B cell (primary cell): Measurements from ENCODE around the gene NKG7. TPM values are rescaled to one million over a fixed set of nuclear protein-coding genes. Genes with fewer than 3 reads are reported as not detected.
"Not testable (repeated sequence)": the region's sequence is repeated elsewhere in the genome, so short reads cannot be mapped to it uniquely, and the experiment has no call there.

ENCODE experiments used
- ATAC-seq: fragments of 200-7000 bp; cut with Tn5 transposase; one replicate; pipeline ENCODE4 v1.10.0; 2021; ENCODE audit warnings: low read depth, mild to moderate bottlenecking, moderate number of reproducible peaks, moderate library complexity
- CTCF ChIA-PET: fragments of 350-600 bp; sonication (Branson Sonifier 250); formaldehyde crosslinking; loops from one replicate; lab custom pipeline; 2021; ENCODE audit warnings: antibody characterized with exemption, inconsistent platforms; lab: Charles Lee
- POLR2A ChIA-PET: fragments of 350-600 bp; sonication (Branson Sonifier 250); formaldehyde crosslinking; loops from one replicate; lab custom pipeline; 2021; ENCODE audit warnings: antibody characterized with exemption; lab: Charles Lee
- DNase-seq: peaks from one replicate; pipeline ENCODE4 v3.0.0; 2013
- H2AFZ ChIP-seq: 2 replicates; pipeline ENCODE4 v1.6.1; 2012; ENCODE audit warnings: mild to moderate bottlenecking, low read depth, low read length; ENCODE audit not compliant: insufficient read depth, poor library complexity, severe bottlenecking
- H3K27ac ChIP-seq, 2 donors: 1 replicate in 1 of 2; 2 replicates in 1 of 2; pipeline ENCODE4 v1.5.1; 2012 to 2013; ENCODE audit warnings: low read length in 2 of 2, mild to moderate bottlenecking in 2 of 2, moderate library complexity in 1 of 2
- H3K27me3 ChIP-seq, 4 experiments: fragments of 200-600 bp in 1 of 4; sonication (generic) in 1 of 4; replicated peaks in 1 of 4; 1 replicate in 2 of 4; 2 replicates in 2 of 4; pipeline versions ENCODE4 v1.6.1 to v1.7.0; 2013 to 2016; ENCODE audit warnings: low read length in 3 of 4, mild to moderate bottlenecking in 2 of 4, mixed read lengths in 1 of 4, moderate library complexity in 1 of 4; ENCODE audit not compliant: insufficient read depth in 4 of 4, control insufficient read depth in 3 of 4; ENCODE audit errors: control extremely low read depth in 1 of 4
- H3K36me3 ChIP-seq, 2 experiments: replicated peaks in 1 of 2; 1 replicate in 1 of 2; 2 replicates in 1 of 2; pipeline versions ENCODE4 v1.6.1 to v1.7.1; 2013; ENCODE audit warnings: low read length in 1 of 2; ENCODE audit not compliant: insufficient read depth in 2 of 2, control insufficient read depth in 1 of 2; ENCODE audit errors: control extremely low read depth in 1 of 2, extremely low read depth in 1 of 2
- H3K4me1 ChIP-seq, 2 donors: fragments of 200-600 bp in 1 of 2; sonication (generic) in 1 of 2; 1 replicate in 1 of 2; 2 replicates in 1 of 2; pipeline versions ENCODE4 v1.5.1 to v1.6.1; 2013 to 2017; ENCODE audit warnings: low read length in 2 of 2; ENCODE audit not compliant: control insufficient read depth in 2 of 2, insufficient read depth in 2 of 2
- H3K4me2 ChIP-seq: replicated peaks from 2 replicates; pipeline ENCODE3; 2012; ENCODE audit warnings: mild to moderate bottlenecking, low read depth, low read length; ENCODE audit not compliant: poor library complexity, severe bottlenecking
- H3K4me3 ChIP-seq, 5 experiments: fragments of 200-600 bp in 1 of 5; sonication (generic) in 1 of 5; 1 replicate in 3 of 5; 2 replicates in 2 of 5; pipeline versions ENCODE4 v1.5.1 to v1.7.0; 2011 to 2016; ENCODE audit warnings: low read length in 4 of 5, mild to moderate bottlenecking in 4 of 5, low read depth in 2 of 5, control low read depth in 1 of 5, moderate library complexity in 1 of 5; ENCODE audit not compliant: insufficient read depth in 1 of 5; ENCODE audit errors: control extremely low read depth in 1 of 5, extremely low read depth in 1 of 5
- H3K79me2 ChIP-seq: fragments of 200-600 bp; sonication (generic); one replicate; pipeline ENCODE4 v1.6.0; 2016; ENCODE audit warnings: low read length; ENCODE audit not compliant: control insufficient read depth, insufficient read depth
- H3K9ac ChIP-seq: fragments of 200-600 bp; sonication (generic); 2 replicates; pipeline ENCODE4 v1.6.1; 2017; ENCODE audit warnings: mild to moderate bottlenecking, low read length, moderate library complexity
- H3K9me3 ChIP-seq, 3 donors: one replicate each; pipeline versions ENCODE4 v1.6.1 to v1.7.1; 2013; ENCODE audit warnings: low read length in 2 of 3; ENCODE audit not compliant: control insufficient read depth in 2 of 3, insufficient read depth in 1 of 3; ENCODE audit errors: control extremely low read depth in 1 of 3
- H4K20me1 ChIP-seq: 2 replicates; pipeline ENCODE4 v1.6.0; 2012; ENCODE audit warnings: mild to moderate bottlenecking, low read length; ENCODE audit not compliant: insufficient read depth, control insufficient read depth, poor library complexity, severe bottlenecking
- H3K27ac Mint-ChIP-seq: one replicate; pipeline ENCODE4 v1.8.0; 2021; ENCODE audit warnings: mixed read lengths
- H3K27me3 Mint-ChIP-seq: one replicate; pipeline ENCODE4 v1.8.0; 2021; ENCODE audit warnings: mixed read lengths
- H3K4me1 Mint-ChIP-seq: one replicate; pipeline ENCODE4 v1.8.0; 2021; ENCODE audit warnings: mixed read lengths
- H3K4me3 Mint-ChIP-seq: one replicate; pipeline ENCODE4 v1.8.0; 2021; ENCODE audit warnings: mixed read lengths
- H3K9me3 Mint-ChIP-seq: one replicate; pipeline ENCODE4 v1.8.0; 2022; ENCODE audit warnings: mixed read lengths; ENCODE audit not compliant: insufficient read depth
- CTCF ChIP-seq: fragments of 200-600 bp; IDR thresholded peaks from one replicate; pipeline ENCODE4 v1.8.0; 2022; ENCODE audit warnings: antibody characterized with exemption, mild to moderate bottlenecking
- EZH2 ChIP-seq: IDR thresholded peaks from 2 replicates; pipeline ENCODE4 v1.6.1; 2012; ENCODE audit warnings: borderline replicate concordance, low read depth, mild to moderate bottlenecking, moderate library complexity, low read length; ENCODE audit not compliant: insufficient read depth, poor library complexity, severe bottlenecking
- WGBS: methylation state at CpG from one replicate; pipeline ENCODE4 v1.1.5; 2013; ENCODE audit warnings: missing lambda C conversion rate; ENCODE audit not compliant: insufficient coverage; 5-methylcytosine and 5-hydroxymethylcytosine counted together
- intact Hi-C: fragments of 100-400 bp; cut with micrococcal nuclease; formaldehyde crosslinking; loops from one replicate; pipeline ENCODE4 v1.10.0; 2022
- polyA plus RNA-seq: library from polyadenylated mRNA; depleted of rRNA; stranded (reverse); fragments of >200 nt; gene quantifications from 2 replicates; pipeline ENCODE4 v1.2.3, GENCODE V29; 2012
- total RNA-seq, 2 donors: library from RNA; stranded (reverse); fragments of 120-200 nt in 1 of 2; gene quantifications; 1 replicate in 1 of 2; 2 replicates in 1 of 2; pipeline versions ENCODE4 v1.2.3 to v1.2.4, GENCODE V29; 2013 to 2022

NKG7 gene
- total and polyA plus RNA-seq, 2 donors (not counting 1 experiment from before 2014, with no cell fraction given) = 1.9 to 6.6 TPM

DNA sequence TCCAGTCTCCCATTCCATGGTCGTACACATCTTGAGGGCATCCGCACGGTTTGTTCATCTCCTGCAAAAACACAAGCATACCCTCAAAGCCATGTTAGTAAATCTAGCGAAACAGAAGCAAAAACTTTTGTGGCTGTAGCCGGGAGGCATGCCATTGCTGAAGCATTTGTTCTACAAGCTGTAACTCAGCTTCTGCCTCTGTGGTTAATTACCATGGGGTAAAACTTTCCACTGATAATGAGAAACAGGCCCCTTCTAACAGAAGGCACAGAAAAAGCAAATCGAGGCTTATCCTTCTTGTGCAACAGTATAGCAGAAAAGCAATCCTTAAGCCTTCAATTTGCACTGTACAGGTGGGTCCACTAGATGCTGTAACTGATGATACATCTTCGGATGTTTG, 27.5 kb upstream of the NKG7 start:
- H3K9ac ChIP-seq, H3K36me3 ChIP-seq, DNase-seq, H2AFZ ChIP-seq, H3K4me3 ChIP-seq, H3K27ac ChIP-seq, H3K27me3 Mint-ChIP-seq, POLR2A ChIA-PET, H3K27me3 ChIP-seq, H3K79me2 ChIP-seq, H3K27ac Mint-ChIP-seq, H3K9me3 Mint-ChIP-seq, H3K4me2 ChIP-seq, H4K20me1 ChIP-seq, intact Hi-C loops, ATAC-seq, H3K4me3 Mint-ChIP-seq: not testable (repeated sequence)
- CTCF ChIA-PET = interaction anchor here (1.0 to 9.2 kb wide), 8 partner anchors 17 to 257 kb away, joined by 3 to 98 read pairs (median 6); partner anchors contain the start of genes ETFB and SIGLEC10
- WGBS = 89% methylated on average over 3 of the region's 7 CpGs
- H3K4me1 ChIP-seq = peaks cover 4 to 10% of the 10 kb centered on the region in 2 donors
- peaks cover 2 to 15% (median 14%) of the 10 kb centered on the region in 3 donors for H3K9me3 ChIP-seq
- peaks cover 10% of the 10 kb centered on the region for H3K4me1 Mint-ChIP-seq

GRCh38 chr19:51399231-51399630, 26.8 kb upstream of the NKG7 start:
- Histone ChIP-seq H3K9me3 (peaks cover 2 to 19% (median 15%) of the 10 kb centered on the region in 3 donors), H3K4me1 (peaks cover 11 to 17% of the 10 kb centered on the region in 2 donors), H3K4me2 (no peak overlapping the region), H3K27ac (no peak overlapping the region), H3K27me3 (no peaks in the 10 kb centered on the region), H3K36me3 (no peaks in the 10 kb centered on the region), H4K20me1 (no peaks in the 10 kb centered on the region), H2AFZ (no peak overlapping the region), H3K9ac (no peak overlapping the region), H3K4me3 (no peak overlapping the region), H3K79me2 (no peaks in the 10 kb centered on the region)
- intact Hi-C loops = no loop called here
- ATAC-seq (no peak), DNase-seq (no peak)
- Mint-ChIP-seq H3K4me3 (no peak overlapping the region), H3K4me1 (peaks cover 17% of the 10 kb centered on the region), H3K27ac (no peak overlapping the region), H3K27me3 (no peaks in the 10 kb centered on the region), H3K9me3 (no peaks in the 10 kb centered on the region)
- TF ChIP-seq CTCF (no peak), EZH2 (no peak)
- no CpG with 5 or more reads among the region's 5 CpGs for WGBS
- ChIA-PET CTCF (interaction anchor here (0.8 to 9.2 kb wide), 10 partner anchors 8 to 258 kb away, joined by 3 to 98 read pairs (median 9); partner anchors contain the start of gene SIGLEC10), POLR2A (no interaction called here)
